Central memory CD8-positive, alpha-beta T cell (primary cell): ENCODE results near the gene VWA2.

Experiments used
- ATAC-seq: fragments of 150-1000 bp; cut with Tn5 transposase; replicated peaks from 2 replicates; pipeline ENCODE4 v1.10.0; 2022; ENCODE audit warnings: mild to moderate bottlenecking, moderate FRiP score, moderate number of reproducible peaks; ENCODE audit not compliant: poor library complexity, severe bottlenecking; ENCODE audit errors: extremely low read depth
- DNase-seq, 2 donors: peaks; one replicate each; pipeline ENCODE4 v3.0.0; 2021; ENCODE audit warnings: low spot score in 2 of 2
- H3K27ac Mint-ChIP-seq: one replicate; pipeline ENCODE4 v1.8.0; 2022; ENCODE audit warnings: low read depth, mild to moderate bottlenecking, moderate library complexity, mixed read lengths
- H3K27me3 Mint-ChIP-seq: one replicate; pipeline ENCODE4 v1.8.0; 2022; ENCODE audit warnings: mixed read lengths
- H3K36me3 Mint-ChIP-seq: one replicate; pipeline ENCODE4 v1.8.0; 2022; ENCODE audit warnings: mild to moderate bottlenecking, moderate library complexity, mixed read lengths; ENCODE audit not compliant: insufficient read depth
- H3K4me1 Mint-ChIP-seq: one replicate; pipeline ENCODE4 v1.8.0; 2022; ENCODE audit warnings: mixed read lengths
- H3K4me3 Mint-ChIP-seq: one replicate; pipeline ENCODE4 v1.8.0; 2022; ENCODE audit warnings: mild to moderate bottlenecking, moderate library complexity, mixed read lengths
- H3K9me3 Mint-ChIP-seq: one replicate; pipeline ENCODE4 v1.8.0; 2022; ENCODE audit warnings: mixed read lengths

The VWA2 gene

DNA sequence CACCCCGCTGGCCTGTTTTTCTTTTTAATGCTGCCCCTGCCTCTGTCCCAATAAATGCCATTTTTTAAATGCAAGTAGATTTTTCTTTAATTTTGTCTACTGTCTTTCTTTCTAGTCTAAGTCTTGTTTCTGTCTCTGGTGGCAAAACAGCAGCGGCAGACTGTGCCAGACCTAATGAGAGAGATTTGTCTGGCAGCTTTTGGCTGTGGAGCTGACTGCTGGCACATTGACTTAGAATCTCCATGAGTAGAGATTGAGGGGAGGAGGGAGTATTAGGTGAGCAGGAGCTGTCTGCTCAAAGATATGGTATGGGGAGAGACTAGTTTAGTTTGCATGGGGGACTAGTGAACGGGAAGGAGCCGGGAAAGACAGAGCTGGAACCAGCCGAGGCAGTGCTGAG lies 13.0 kb downstream of the VWA2 start:
- H3K36me3 Mint-ChIP-seq, result peaks cover 4% of the 10 kb centered on the region
- H3K9me3 Mint-ChIP-seq, result no peaks in the 10 kb centered on the region
- ATAC-seq (no peak), DNase-seq (no peak)
- peaks cover 48% of the 10 kb centered on the region for H3K27me3 Mint-ChIP-seq
- H3K27ac Mint-ChIP-seq, result no peak overlapping the region
- no peak overlapping the region for H3K4me3 Mint-ChIP-seq
- H3K4me1 Mint-ChIP-seq, result no peaks in the 10 kb centered on the region

DNA sequence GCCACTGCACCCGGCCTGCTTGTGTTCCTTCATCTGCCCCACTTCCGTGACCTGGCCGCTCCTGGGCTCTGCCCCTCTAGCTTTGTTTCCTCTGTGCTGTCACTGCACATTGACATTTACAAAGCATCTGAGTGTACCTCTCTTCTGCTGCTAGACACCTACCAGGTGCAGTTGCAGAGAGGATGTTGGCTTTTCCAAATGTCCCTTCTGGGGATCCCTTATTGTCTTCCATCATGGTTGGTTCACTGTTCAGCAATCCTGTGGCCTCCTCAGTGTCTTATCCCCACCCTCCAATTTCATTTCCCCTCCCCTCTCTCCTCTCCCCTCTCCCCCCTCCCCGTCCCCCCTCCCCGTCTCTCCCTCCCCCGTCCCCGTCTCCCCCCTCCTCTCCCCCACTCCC lies 13.8 kb downstream of the VWA2 start:
- Mint-ChIP-seq H3K27me3 (peaks cover 47% of the 10 kb centered on the region), H3K4me1 (no peaks in the 10 kb centered on the region), H3K27ac (no peak overlapping the region), H3K4me3 (no peak overlapping the region), H3K9me3 (no peaks in the 10 kb centered on the region), H3K36me3 (peaks cover 4% of the 10 kb centered on the region)
- ATAC-seq, result no peak
- no peak for DNase-seq

DNA sequence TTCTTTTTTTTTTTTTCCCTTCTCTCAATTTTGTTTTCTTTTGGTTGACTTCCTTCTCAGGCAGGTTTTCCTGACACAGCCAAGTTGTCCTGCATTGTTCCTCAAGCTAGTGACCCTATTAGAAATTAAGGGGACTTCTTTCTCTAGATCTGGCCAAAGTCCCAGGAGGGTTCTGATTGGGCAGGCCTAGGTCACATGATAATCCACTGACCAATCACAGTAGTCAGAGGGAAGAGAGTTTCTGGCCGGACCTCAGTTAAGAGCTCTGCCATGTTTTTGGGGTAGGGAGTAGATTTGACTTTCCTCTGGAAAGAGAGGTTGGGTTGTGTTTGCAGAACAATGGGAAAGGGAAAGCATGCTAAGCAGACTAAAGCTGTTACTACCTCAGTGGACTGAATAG lies 16.2 kb downstream of the VWA2 start:
- no peaks in the 10 kb centered on the region for H3K4me1 Mint-ChIP-seq
- DNase-seq, result no peak
- no peak overlapping the region for H3K27ac Mint-ChIP-seq
- no peaks in the 10 kb centered on the region for H3K9me3 Mint-ChIP-seq
- ATAC-seq, result no peak
- H3K36me3 Mint-ChIP-seq, result peaks cover 1% of the 10 kb centered on the region
- H3K4me3 Mint-ChIP-seq, result no peak overlapping the region
- H3K27me3 Mint-ChIP-seq, result peaks cover 31% of the 10 kb centered on the region

DNA sequence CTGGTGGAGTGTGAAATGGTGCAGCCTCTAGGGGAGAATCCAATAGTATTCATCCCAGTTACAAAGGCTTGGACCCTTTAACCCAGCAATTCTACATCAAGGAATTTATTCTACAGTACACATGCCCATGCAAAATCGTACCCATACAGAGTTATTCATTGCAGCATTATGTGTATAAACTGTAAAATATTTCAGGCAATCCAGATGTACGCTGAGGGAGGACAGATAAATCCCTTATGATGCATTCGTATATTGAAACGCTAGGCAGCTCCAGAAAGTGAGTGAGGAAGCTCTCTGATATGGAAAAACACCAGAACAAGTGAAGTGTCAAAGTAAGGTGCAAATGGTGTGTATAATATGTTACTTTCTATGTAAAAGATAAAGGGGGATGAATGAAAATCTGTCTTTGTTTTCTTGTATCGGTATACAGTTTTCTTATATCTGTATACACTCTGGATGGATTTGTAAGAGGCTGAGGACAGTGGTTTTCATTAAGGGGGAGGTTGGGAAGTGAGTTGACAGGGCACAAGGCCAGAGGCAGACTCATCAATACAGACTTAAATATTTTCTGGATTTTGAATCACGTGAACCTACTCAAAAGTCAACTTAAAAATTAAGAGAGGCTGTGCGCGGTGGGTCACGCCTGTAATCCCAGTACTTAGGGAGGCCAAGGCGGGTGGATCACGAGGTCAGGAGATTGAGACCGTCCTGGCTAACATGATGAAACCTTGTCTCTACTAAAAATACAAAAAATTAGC lies 17.1 kb downstream of the VWA2 start:
- no peak overlapping the region for H3K4me3 Mint-ChIP-seq
- no peaks in the 10 kb centered on the region for H3K9me3 Mint-ChIP-seq
- ATAC-seq, result no peak

DNA sequence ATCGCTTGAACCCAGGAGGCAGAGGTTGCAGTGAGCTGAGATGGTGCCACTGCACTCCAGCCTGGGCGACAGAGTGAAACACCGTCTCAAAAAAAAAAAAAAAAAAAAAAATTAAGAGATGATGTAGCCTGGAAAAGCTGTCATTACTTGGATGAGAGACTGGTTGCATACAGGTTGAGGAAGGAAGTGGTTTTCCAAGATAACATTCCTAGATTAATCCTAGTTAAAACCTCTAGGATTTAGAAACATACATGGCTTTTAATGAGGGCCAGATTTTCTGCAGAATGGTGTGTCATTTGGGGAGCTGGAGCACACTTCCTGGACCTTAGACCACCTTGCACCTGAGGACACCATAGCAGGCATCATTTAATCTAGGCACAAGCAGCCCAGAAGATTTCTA lies 17.8 kb downstream of the VWA2 start:
- Mint-ChIP-seq H3K27me3 (peaks cover 27% of the 10 kb centered on the region), H3K27ac (no peak overlapping the region), H3K4me1 (no peaks in the 10 kb centered on the region), H3K4me3 (no peak overlapping the region), H3K36me3 (peaks cover 1% of the 10 kb centered on the region), H3K9me3 (no peaks in the 10 kb centered on the region)
- ATAC-seq (no peak), DNase-seq (no peak)

More for the DNA sequence above, 17.1 kb downstream of the VWA2 start:
- H3K4me1 Mint-ChIP-seq, result no peaks in the 10 kb centered on the region
- no peak overlapping the region for H3K27ac Mint-ChIP-seq
- DNase-seq, result no peak
- peaks cover 1% of the 10 kb centered on the region for H3K36me3 Mint-ChIP-seq
- H3K27me3 Mint-ChIP-seq, result peaks cover 29% of the 10 kb centered on the region

DNA sequence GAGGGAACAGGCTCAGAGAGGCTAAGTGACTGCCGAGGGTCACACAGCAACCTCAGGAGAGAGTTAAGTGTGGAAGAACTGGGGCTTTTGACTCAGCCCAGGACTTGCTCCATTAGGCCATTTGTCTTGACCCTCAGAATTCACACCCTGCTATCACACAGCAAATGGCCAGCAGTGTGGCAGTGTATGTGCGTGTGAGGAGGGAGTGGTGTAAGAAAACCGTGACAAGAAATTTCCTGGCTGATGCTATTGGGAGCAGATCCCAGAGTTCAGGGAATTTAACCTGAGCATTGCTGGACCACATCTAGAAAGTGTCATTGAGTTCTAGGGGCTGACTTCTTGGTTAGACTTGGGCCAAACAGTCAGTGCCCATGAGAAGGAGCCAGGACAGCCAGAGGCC lies 18.4 kb downstream of the VWA2 start:
- ATAC-seq (no peak), DNase-seq (no peak)
- Mint-ChIP-seq H3K27me3 (peaks cover 21% of the 10 kb centered on the region), H3K27ac (no peak overlapping the region), H3K4me3 (no peak overlapping the region), H3K9me3 (no peaks in the 10 kb centered on the region), H3K36me3 (no peaks in the 10 kb centered on the region), H3K4me1 (no peaks in the 10 kb centered on the region)

DNA sequence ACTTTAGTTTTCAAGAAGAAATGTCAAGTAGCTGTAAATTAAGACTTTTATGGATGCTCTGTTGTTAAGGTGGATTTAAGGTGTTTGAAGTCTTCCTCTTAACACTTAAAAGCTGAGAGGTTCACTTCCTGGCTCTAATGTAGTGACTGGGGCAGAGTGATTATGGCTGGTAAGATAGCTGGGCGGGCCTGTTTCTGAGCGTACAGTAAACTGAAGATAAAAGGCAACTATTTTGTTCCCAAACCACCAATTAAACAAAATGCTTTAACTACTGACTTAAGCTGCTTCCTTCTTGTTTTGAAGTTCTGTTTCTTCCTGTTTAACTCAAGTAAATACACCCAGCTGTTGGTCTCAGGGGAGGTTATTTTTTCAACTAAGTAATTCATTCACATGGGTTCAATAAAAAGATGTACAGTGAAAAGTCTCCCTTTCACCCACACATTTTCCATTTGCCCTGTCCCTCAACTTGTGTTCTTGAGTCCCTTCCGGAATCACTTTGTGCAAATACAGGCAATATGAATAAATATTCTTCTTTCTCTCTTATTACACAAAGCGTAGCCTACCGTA lies 19.3 kb downstream of the VWA2 start:
- Mint-ChIP-seq H3K27me3 (peaks cover 17% of the 10 kb centered on the region), H3K27ac (no peak overlapping the region), H3K4me3 (no peak overlapping the region), H3K4me1 (no peaks in the 10 kb centered on the region), H3K36me3 (no peaks in the 10 kb centered on the region), H3K9me3 (no peaks in the 10 kb centered on the region)
- ATAC-seq (no peak), DNase-seq (no peak)

DNA sequence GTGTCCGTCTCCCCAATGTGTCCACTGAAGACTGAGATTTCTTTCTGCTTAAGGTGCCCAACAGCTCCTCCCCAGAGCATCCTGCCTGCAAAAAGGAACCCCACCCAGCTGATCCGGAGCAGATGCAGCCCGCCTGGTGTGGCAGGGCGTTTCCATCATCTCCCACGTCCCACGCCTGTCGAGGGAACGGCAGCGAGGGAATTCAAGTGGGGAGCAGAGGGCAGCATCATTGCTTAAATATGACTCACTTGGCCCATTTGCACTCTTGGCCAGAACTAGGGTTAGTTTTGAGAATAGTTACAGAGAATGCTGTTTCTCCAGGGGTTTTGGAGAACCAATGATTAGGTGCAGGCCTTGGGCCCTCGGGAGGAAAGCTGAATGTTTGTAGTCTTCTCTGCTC lies 20.8 kb downstream of the VWA2 start:
- no peak overlapping the region for H3K27ac Mint-ChIP-seq
- H3K36me3 Mint-ChIP-seq, result no peaks in the 10 kb centered on the region
- no peaks in the 10 kb centered on the region for H3K4me1 Mint-ChIP-seq
- no peaks in the 10 kb centered on the region for H3K9me3 Mint-ChIP-seq
- no peak for DNase-seq
- no peak for ATAC-seq
- peaks cover 8% of the 10 kb centered on the region for H3K27me3 Mint-ChIP-seq
- H3K4me3 Mint-ChIP-seq, result no peak overlapping the region

DNA sequence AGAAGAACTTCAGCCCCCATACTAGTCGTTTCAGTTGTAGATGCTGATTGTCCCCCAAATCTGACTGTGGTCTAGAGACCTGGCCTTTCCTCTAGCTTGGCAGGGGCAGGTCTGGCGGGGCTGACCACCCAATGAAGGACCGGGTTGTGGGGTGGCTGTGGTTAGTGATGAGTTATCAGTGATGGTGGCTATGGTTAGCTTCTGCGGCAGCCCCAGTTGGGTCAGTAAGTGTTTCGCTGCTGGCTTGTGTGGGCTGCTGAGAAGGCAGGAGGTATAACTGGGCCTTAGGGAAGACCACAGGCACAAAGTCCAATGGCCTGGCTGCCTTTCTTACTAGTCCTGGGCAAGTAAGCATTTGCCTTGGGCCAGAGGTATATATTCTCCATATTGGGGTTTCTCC lies 21.3 kb downstream of the VWA2 start:
- H3K9me3 Mint-ChIP-seq, result no peaks in the 10 kb centered on the region
- no peaks in the 10 kb centered on the region for H3K36me3 Mint-ChIP-seq
- no peaks in the 10 kb centered on the region for H3K4me1 Mint-ChIP-seq
- H3K27ac Mint-ChIP-seq, result no peak overlapping the region
- DNase-seq, result no peak
- ATAC-seq, result no peak
- peaks cover 2% of the 10 kb centered on the region for H3K27me3 Mint-ChIP-seq
- H3K4me3 Mint-ChIP-seq, result no peak overlapping the region

DNA sequence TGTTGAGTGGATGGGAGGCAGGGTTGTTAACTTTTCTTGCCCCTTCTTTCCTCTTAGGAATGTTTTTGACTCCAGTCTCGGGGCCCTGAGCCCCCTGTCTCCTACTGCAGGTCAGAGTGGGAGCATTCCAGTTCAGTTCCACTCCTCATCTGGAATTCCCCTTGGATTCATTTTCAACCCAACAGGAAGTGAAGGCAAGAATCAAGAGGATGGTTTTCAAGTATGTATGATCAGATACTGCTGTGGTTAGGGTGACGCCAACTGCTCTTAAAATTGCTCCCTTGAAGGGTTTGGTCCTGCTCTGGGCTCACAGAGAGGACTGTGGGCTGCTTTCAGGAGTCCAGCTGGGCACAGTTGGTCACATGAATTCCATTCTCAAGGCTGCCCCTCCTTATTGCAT lies 22.0 kb downstream of the VWA2 start:
- no peak overlapping the region for H3K27ac Mint-ChIP-seq
- ATAC-seq (no peak), DNase-seq (no peak)
- no peaks in the 10 kb centered on the region for H3K36me3 Mint-ChIP-seq
- H3K9me3 Mint-ChIP-seq, result no peaks in the 10 kb centered on the region
- no peaks in the 10 kb centered on the region for H3K4me1 Mint-ChIP-seq
- H3K27me3 Mint-ChIP-seq, result no peaks in the 10 kb centered on the region
- H3K4me3 Mint-ChIP-seq, result no peak overlapping the region

DNA sequence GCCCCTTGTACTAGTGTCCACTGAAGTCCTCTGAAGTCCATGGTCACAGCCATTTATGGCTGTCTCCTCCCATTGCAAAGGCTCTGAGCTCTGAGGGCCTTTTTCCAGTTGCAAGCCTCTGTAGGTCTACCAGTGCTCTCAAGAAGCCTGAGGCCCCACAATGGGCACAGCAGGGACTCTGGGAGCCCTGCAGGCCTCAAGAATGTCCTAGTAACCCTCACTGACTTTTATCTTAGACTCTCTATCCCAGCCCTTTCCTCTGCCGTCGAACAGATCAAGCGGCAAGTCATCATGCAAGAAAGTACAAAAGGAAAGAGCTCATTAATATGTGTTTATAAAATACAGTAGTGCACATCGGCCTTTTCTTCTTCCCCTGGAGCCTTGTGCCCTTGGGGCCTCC lies 23.4 kb downstream of the VWA2 start:
- no peaks in the 10 kb centered on the region for H3K27me3 Mint-ChIP-seq
- DNase-seq (no peak), ATAC-seq (no peak)
- no peaks in the 10 kb centered on the region for H3K4me1 Mint-ChIP-seq
- H3K27ac Mint-ChIP-seq, result no peak overlapping the region
- no peak overlapping the region for H3K4me3 Mint-ChIP-seq
- no peaks in the 10 kb centered on the region for H3K36me3 Mint-ChIP-seq
- H3K9me3 Mint-ChIP-seq, result no peaks in the 10 kb centered on the region

DNA sequence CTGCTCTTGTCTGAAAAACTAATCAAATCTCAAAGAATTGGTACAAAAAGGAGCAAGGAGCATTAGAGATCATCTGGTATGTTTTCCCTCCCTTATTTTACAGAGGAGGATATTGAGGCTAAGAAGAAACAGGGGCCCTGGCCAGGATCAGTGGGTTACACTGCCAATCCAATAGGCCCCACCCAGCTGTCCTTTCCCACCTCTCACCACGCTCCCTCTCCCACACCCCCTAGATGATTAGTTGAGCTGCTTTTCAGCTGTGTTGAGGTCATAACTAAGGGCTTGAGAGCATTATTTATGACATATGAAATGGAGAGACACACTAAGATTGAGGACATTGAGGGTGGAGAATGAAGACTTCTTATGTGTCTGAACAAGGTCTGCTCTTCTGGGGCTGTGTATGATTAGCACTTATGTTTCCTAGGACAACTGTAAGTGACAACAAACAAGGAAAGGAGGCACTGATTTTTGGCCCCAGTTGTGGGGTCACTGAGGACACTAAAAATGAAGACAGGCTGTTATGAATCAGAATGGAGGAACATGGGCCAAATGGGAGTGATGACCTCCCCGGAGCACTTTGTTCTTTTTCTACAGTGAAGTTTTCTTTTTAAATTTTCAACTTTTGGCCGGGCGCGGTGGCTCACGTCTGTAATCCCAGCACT lies 26.5 kb downstream of the VWA2 start:
- no peak for DNase-seq
- no peaks in the 10 kb centered on the region for H3K4me1 Mint-ChIP-seq
- ATAC-seq, result no peak
- peaks cover 5% of the 10 kb centered on the region for H3K27me3 Mint-ChIP-seq
- no peaks in the 10 kb centered on the region for H3K9me3 Mint-ChIP-seq
- no peaks in the 10 kb centered on the region for H3K36me3 Mint-ChIP-seq
- no peak overlapping the region for H3K4me3 Mint-ChIP-seq
- H3K27ac Mint-ChIP-seq, result no peak overlapping the region

DNA sequence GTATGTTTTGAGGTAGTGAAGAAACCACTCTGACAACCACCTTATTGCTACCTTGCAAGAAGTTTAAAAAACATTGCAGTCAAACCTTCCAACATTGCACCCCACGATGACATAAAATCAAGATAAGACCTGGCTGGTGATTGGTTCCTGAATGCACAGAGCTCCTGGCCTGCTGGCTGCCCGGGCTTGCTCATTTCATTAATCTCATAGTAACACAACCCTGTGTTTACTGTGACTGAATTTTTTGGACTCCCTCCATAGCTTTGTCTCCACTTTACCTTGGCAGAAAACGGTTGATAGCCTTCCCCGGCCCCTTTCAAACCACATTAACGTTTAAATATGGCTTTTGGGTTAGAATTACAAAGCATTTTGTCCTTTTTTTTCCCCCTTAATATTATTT lies 27.5 kb downstream of the VWA2 start:
- no peak for DNase-seq
- no peaks in the 10 kb centered on the region for H3K4me1 Mint-ChIP-seq
- no peak overlapping the region for H3K4me3 Mint-ChIP-seq
- no peaks in the 10 kb centered on the region for H3K9me3 Mint-ChIP-seq
- H3K27me3 Mint-ChIP-seq, result peaks cover 15% of the 10 kb centered on the region
- no peaks in the 10 kb centered on the region for H3K36me3 Mint-ChIP-seq
- H3K27ac Mint-ChIP-seq, result no peak overlapping the region
- ATAC-seq, result no peak
